ENCODE data around the gene ISL2. TPM values are rescaled to one million over a fixed set of nuclear protein-coding genes. Genes with fewer than 3 reads are reported as not detected.

Gene ISL2
- total RNA-seq, 1 donor from 2014 or later = not detected

DNA sequence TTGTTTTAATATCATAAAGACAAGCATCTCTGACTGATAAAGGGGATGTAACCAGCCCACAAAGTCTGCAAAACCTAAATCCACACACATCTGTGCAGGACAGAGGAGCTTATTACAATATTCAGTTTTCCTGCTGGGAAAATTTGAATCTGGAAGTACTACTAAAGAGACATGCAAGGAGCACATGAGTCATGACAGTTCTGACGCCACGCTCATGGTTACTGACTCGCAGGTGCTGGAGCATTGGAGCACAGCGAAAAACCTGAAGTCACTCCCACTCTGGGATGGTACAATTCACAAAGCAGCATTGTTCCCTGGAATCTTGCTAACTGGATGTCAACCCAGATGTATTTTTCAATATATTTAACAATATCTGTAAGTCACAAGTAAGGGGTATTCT, 7.6 kb upstream of the ISL2 start:
- no peak overlapping the region for H3K4me3 Mint-ChIP-seq
- peaks cover 83% of the 10 kb centered on the region for H3K27me3 Mint-ChIP-seq (ENCODE audit: low read depth)
- no peaks in the 10 kb centered on the region for H3K4me1 Mint-ChIP-seq
- DNase-seq (ENCODE audit: low read depth, low spot score) = no peak
- no peaks in the 10 kb centered on the region for H3K36me3 Mint-ChIP-seq (ENCODE audit: low read depth)
- no peak overlapping the region for H3K27ac Mint-ChIP-seq (ENCODE audit: unreplicated experiment)
- H3K9me3 Mint-ChIP-seq = no peaks in the 10 kb centered on the region
- TF ChIP-seq, protein P1, sequence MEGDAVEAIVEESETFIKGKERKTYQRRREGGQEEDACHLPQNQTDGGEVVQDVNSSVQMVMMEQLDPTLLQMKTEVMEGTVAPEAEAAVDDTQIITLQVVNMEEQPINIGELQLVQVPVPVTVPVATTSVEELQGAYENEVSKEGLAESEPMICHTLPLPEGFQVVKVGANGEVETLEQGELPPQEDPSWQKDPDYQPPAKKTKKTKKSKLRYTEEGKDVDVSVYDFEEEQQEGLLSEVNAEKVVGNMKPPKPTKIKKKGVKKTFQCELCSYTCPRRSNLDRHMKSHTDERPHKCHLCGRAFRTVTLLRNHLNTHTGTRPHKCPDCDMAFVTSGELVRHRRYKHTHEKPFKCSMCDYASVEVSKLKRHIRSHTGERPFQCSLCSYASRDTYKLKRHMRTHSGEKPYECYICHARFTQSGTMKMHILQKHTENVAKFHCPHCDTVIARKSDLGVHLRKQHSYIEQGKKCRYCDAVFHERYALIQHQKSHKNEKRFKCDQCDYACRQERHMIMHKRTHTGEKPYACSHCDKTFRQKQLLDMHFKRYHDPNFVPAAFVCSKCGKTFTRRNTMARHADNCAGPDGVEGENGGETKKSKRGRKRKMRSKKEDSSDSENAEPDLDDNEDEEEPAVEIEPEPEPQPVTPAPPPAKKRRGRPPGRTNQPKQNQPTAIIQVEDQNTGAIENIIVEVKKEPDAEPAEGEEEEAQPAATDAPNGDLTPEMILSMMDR (conservative IDR thresholded peaks at IDR 0.05) = no peak

DNA sequence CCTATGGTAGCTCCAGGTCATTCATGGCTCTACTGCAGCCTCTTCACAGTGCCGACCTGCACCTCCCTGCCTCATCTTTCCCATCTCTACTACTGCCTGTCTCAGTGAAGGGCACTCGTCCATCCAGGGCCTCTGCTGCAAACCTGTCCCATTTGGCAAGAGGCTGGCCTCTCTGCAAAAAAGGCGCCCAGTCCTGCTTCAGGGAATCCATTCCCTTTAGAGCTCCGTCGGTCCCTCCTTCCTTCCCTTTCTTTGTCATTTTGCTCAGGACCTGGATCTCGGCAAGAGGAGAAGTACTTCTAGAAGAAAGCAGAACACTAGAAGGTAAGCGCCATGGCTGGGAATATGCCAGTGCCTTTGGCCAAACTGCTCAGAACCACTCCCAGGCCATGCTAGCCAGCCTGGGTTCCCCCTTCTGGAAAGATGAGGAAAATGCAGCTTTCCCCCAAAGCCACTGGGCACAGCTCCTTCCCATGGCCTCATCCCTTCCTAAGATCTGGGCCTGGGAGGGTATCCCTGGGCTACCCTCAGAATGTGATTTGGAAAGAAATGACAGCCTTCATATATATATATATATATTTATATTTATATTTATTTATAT, 6.4 kb upstream of the ISL2 start:
- TF ChIP-seq, protein P1 (conservative IDR thresholded peaks at IDR 0.05) = peak; percentile 59
- peaks cover 2% of the 10 kb centered on the region for H3K4me1 Mint-ChIP-seq
- no peak overlapping the region for H3K27ac Mint-ChIP-seq (ENCODE audit: unreplicated experiment)
- H3K4me3 Mint-ChIP-seq = no peak overlapping the region
- no peaks in the 10 kb centered on the region for H3K9me3 Mint-ChIP-seq
- no peaks in the 10 kb centered on the region for H3K36me3 Mint-ChIP-seq (ENCODE audit: low read depth)
- H3K27me3 Mint-ChIP-seq (ENCODE audit: low read depth) = peaks cover 83% of the 10 kb centered on the region
- peak; percentile 30 for DNase-seq (ENCODE audit: low read depth, low spot score)

DNA sequence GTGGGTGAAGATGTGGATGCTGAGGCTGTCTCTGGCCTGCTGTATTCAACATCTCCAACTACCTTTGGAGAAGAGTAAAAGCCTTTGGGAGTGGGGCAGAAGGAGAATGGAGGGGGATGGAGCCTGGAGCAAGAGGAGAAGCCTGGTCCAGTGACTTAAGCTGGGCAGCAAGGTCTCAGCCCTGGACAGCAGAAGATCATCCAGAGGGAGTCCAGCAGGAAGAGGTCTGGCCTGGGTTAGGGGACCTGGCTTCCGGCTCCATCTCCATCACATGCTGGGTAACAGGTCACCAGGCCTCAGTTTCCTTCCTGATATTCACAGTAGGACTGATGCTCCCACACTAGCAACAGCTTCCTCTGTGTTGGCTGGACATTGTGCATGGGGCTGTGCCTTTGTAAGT, 3.8 kb upstream of the ISL2 start:
- peaks cover 23% of the 10 kb centered on the region for H3K4me1 Mint-ChIP-seq
- peaks cover 89% of the 10 kb centered on the region for H3K27me3 Mint-ChIP-seq (ENCODE audit: low read depth)
- H3K36me3 Mint-ChIP-seq (ENCODE audit: low read depth) = no peaks in the 10 kb centered on the region
- H3K27ac Mint-ChIP-seq (ENCODE audit: unreplicated experiment) = no peak overlapping the region
- DNase-seq (ENCODE audit: low read depth, low spot score) = no peak
- TF ChIP-seq, protein P1 (conservative IDR thresholded peaks at IDR 0.05) = no peak
- no peak overlapping the region for H3K4me3 Mint-ChIP-seq
- no peaks in the 10 kb centered on the region for H3K9me3 Mint-ChIP-seq

DNA sequence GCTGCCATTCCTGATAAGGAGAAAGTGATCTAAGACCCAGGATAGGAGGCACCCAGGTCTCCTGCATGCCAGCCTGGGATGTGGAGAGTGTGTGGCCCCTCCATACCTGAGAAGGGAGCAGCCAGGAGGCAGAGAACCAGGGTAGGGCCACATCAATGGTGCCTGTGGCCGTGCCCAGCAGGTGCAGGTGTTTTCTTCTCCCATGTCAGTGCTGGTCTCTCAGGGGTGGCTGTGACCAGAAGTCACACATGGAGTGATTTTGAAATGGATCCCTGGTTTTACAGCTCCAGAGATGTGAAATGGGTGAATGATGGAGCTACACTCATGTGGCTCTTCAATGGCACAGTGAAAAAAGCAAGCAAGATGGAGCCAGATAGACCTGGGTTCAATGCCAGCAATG, 3.3 kb upstream of the ISL2 start:
- Mint-ChIP-seq H3K4me1 (peaks cover 23% of the 10 kb centered on the region), H3K9me3 (no peaks in the 10 kb centered on the region), H3K27ac (ENCODE audit: unreplicated experiment) (no peak overlapping the region), H3K27me3 (ENCODE audit: low read depth) (peaks cover 84% of the 10 kb centered on the region), H3K4me3 (no peak overlapping the region), H3K36me3 (ENCODE audit: low read depth) (no peaks in the 10 kb centered on the region)
- TF ChIP-seq, protein P1 (conservative IDR thresholded peaks at IDR 0.05) = no peak
- DNase-seq (ENCODE audit: low read depth, low spot score) = no peak

DNA sequence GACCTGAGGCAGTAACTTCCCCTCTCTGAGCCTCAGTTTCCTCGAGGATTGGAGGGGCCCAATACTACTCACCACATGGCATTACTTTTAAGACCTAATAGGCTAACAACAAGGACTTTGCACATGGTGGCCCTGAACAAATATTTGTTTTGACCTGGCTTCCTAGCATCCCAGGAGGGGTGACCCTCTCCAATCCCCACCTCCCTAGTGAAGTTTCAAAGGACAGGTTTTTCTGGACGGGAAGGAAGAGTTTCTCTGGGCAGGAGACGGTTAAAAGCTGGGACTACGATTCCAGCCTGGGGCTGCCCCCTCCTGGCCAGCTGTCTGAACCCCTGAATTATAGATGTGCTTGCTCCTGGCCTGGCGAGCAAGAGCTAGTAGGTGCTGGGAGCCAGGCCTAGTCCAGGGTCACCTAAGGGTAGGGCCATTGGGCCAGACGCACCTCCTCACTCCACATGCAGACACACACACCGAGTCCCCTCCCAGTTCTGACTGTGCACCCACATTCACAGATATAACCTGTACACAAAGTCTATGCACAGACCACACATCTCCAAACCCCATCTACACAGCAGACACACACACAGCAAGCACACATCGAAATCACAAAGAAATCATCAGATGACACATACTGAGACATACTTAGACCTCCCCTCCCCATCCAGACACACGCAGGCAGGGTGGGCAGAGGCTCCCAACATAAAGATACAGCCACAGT, 2.7 kb upstream of the ISL2 start:
- H3K4me1 Mint-ChIP-seq = peaks cover 28% of the 10 kb centered on the region
- peaks cover 84% of the 10 kb centered on the region for H3K27me3 Mint-ChIP-seq (ENCODE audit: low read depth)
- peak overlapping the region; percentile 50 for H3K4me3 Mint-ChIP-seq
- no peak for DNase-seq (ENCODE audit: low read depth, low spot score)
- H3K9me3 Mint-ChIP-seq = no peaks in the 10 kb centered on the region
- no peak overlapping the region for H3K27ac Mint-ChIP-seq (ENCODE audit: unreplicated experiment)
- H3K36me3 Mint-ChIP-seq (ENCODE audit: low read depth) = no peaks in the 10 kb centered on the region
- TF ChIP-seq, protein P1 (conservative IDR thresholded peaks at IDR 0.05) = peak; percentile 19

All from neural crest cell (in vitro differentiated cells).